Activated CD4-positive, alpha-beta T cell treated with anti-CD3 and anti-CD28 coated beads for 1 hour (primary cell): ENCODE results near the gene SDF2L1.
"Not testable (repeated sequence)": the region's sequence is repeated elsewhere in the genome, so short reads cannot be mapped to it uniquely, and the experiment has no call there.

Source experiments
- DNase-seq: peaks from one replicate; pipeline ENCODE4 v3.0.0-alpha.2; 2020

Gene SDF2L1

DNA sequence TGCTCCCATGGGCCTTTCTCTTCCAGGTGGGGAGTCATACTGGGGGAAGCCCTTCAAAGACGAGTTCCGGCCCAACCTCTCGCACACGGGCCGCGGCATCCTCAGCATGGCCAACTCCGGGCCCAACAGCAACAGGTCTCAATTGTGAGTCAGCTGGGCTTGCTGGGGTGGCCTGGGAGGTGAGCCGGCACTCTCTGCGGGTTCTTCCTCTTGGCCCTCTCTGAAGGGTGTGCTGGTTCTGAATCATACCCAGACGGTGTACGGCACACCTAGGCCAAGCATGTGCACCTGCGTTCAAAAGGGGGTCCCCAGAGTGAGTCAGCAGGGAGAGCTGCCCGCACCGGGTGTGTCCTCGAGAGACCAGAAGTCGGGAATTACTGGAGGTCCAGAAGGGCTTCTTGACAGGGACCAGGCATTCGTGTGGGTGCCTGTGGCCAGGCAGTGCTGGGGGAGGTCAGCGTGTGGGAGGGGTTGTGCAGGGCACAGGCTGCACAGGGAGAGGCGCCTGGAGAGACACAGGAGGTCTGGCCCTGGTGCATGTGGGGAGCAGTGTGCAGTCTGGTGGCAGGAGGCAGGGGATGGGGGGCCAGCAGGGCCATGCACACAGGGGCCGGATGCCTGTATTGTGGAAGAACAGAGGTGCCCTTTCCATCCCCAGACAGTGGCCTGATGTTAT, 46.7 kb downstream of the SDF2L1 start:
- no peak for DNase-seq

GRCh38 chr22:21690401-21690801, 48.3 kb downstream of the SDF2L1 start:
- no peak for DNase-seq

DNA sequence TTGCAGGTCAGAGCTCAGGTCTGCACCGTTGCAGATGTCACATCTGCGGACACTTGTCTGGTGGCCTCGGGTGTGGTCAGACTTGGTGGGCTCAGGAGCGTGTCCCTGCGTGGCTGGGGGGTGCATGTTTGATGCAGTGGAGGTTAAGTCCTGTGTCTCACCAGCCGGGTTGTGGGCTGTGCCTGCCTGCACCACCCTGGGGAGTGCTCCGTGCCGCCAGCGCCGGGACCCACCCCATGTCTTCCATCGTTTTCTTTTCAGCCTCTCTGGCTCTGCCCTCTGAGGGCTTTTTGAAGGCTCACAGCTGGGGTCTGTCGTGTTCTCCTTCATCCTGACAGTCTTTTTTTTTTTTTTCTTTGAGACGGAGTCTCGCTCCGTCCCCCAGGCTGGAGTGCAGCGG, 49.7 kb downstream of the SDF2L1 start:
- no peak for DNase-seq

- not testable (repeated sequence) for DNase-seq
These were observed 50.8 kb downstream of the SDF2L1 start for GRCh38 chr22:21692856-21693255.

DNA sequence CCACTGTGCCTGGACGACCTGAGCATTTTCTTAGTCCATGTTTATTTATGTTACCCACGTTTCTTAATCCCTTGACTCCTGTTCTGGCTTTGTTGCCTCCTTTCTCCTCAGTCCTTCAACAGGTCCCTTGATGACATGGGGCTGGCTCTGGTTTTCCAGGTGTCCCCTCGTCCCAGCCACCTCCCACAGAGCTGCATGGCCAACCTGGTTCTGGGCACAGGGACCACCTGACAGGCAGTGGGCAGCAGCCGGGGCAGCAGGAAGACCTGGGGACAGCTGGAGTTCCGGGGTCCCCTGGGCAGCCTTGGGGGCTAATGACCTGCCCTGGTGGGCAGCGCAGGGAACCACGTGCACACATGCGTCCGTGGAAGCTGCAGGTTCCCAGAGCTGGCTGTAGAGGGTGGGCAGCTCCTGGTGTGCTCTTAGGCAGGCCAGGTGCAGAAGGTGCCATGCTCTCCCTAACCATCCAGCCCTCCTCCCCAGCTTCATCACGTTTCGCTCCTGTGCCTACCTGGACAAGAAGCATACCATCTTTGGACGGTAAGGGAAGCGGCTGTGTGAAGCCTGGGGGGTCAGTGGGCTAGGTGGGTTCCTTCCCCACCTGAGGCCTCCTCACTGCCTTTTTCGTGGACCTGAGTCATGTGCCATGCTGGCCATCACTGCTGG, 51.4 kb downstream of the SDF2L1 start:
- DNase-seq: no peak
